ENCODE results near the gene HK1. TPM values are rescaled to one million over a fixed set of nuclear protein-coding genes. Genes with fewer than 3 reads are reported as not detected.

Gene HK1
- polyA plus RNA-seq, 3 donors from 2014 or later = 48.8 to 96.3 (median 72.2) TPM

DNA sequence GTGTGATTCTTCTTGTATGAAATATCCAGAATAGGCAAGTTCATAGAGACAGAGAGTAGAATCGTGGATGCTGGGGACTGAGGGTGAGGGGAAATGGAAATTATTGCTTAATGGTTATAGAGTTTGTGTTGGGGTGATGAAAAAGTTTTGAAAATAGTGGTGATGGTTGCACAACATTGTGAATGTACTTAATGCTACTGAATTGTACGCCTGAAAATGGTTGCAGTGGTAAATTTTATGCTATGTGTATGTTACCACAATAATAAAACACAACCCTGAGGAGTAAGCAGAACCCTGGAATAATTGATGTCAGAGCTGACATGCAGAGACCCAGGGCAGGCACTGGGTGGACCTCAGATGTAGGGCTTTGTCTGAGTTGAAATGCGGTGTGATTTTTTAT lies 80.9 kb downstream of the HK1 start:
- peak overlapping the region in 2 of 5 donors; percentile 14 to 62 for H3K4me3 Mint-ChIP-seq
- H3K27ac Mint-ChIP-seq = peak overlapping the region; percentile 7 to 79 (median 28)
- peaks cover 0 to 5% (median 2%) of the 10 kb centered on the region in 3 donors for H3K27me3 Mint-ChIP-seq (ENCODE audit: low read depth in 3 of 3)
- peaks cover 23 to 51% of the 10 kb centered on the region in 2 donors for H3K4me1 Mint-ChIP-seq
- no peaks in the 10 kb centered on the region for H3K9me3 Mint-ChIP-seq
- DNase-seq = no peak
- H3K36me3 Mint-ChIP-seq = peaks cover 0 to 11% (median 5%) of the 10 kb centered on the region in 3 donors

DNA sequence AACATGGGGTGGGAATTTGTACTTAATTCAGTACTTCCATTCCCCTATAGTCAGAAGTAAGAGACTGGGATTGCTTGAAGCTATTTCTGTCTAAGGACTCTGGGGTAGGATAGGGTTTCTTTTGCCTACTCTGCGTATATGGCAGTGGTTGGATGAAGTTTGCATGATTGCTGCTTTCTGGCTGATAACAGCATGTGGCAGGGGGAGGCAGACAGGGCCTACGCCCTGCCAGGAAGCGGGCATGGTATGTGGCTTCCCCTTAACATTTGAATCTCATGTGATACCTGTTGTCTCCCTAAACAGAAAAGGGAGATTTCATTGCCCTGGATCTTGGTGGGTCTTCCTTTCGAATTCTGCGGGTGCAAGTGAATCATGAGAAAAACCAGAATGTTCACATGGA lies 81.3 kb downstream of the HK1 start:
- Mint-ChIP-seq H3K4me3 (peak overlapping the region in 3 of 5 donors; percentile 14 to 62 (median 17)), H3K4me1 (peaks cover 23 to 51% of the 10 kb centered on the region in 2 donors), H3K36me3 (peaks cover 0 to 11% (median 5%) of the 10 kb centered on the region in 3 donors), H3K9me3 (no peaks in the 10 kb centered on the region), H3K27me3 (ENCODE audit: low read depth in 3 of 3) (peaks cover 0 to 4% (median 2%) of the 10 kb centered on the region in 3 donors), H3K27ac (peak overlapping the region in 5 of 6 donors; percentile 7 to 79 (median 33))
- no peak for DNase-seq

DNA sequence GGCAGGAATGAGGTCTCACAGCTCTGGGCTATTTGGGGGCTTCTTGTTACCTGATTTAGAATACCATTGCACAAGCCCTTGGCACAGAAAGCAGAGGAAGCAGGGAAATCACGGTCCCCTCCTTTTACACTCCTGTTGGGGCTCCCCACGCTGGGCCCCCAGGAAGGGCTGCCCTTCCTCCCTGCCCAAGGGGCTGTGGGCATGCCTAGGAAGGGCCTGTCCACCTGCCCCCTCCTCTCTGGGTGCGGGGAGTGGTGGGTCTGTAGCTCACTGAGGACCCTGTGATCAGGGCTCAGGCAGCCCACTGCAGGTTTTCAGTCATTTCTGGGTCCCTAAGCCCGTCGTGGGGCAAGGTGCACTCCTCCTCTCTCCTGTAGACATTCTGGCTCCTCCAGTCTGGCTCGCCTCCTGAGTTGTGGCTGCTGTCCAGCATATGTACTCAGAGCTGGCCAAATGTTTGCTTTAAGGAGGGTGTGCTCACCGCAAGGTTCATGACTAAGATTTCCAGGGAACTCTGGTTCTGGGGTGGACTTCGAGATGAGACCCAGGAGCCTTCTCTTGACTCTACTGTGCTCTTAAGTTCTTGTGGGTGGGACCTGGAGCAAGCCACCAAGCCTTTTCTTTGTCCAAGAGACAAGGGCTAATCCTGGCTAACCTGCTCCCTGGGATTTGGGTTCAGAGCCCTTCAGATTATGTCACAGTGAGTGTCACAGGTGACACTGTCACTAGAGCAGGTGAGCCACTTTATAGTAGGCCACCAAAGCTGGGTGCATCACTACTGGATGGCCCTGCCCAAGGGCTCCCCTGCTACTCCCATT lies 82.4 kb downstream of the HK1 start:
- peaks cover 23 to 57% of the 10 kb centered on the region in 2 donors for H3K4me1 Mint-ChIP-seq
- no peak overlapping the region for H3K4me3 Mint-ChIP-seq
- no peak for DNase-seq
- H3K27ac Mint-ChIP-seq = peak overlapping the region in 5 of 6 donors; percentile 24 to 79 (median 71)
- H3K9me3 Mint-ChIP-seq = no peaks in the 10 kb centered on the region
- H3K27me3 Mint-ChIP-seq (ENCODE audit: low read depth in 3 of 3) = peaks cover 0 to 3% (median 2%) of the 10 kb centered on the region in 3 donors
- H3K36me3 Mint-ChIP-seq = peaks cover 0 to 16% (median 5%) of the 10 kb centered on the region in 3 donors

DNA sequence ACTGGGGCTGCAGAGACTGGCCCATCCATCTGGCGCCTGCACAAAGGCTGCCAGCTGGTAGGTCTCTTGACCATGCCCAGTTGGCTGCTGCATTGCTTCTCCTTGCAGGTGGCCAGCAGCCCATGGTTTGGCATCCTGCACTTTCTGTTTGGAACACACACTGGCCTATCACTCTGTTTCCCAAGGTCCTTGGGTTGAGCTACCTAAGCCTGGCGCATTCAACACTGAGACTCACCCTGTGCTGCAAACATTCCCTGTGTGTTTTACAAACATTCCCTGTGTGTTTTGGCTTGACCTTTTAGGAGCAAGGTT lies 83.0 kb downstream of the HK1 start:
- peak overlapping the region in 4 of 6 donors; percentile 8 to 89 (median 38) for H3K27ac Mint-ChIP-seq
- H3K4me1 Mint-ChIP-seq = peaks cover 23 to 57% of the 10 kb centered on the region in 2 donors
- H3K9me3 Mint-ChIP-seq = no peaks in the 10 kb centered on the region
- no peak for DNase-seq
- H3K27me3 Mint-ChIP-seq (ENCODE audit: low read depth in 3 of 3) = peaks cover 0 to 3% (median 2%) of the 10 kb centered on the region in 3 donors
- H3K36me3 Mint-ChIP-seq = peaks cover 0 to 16% (median 5%) of the 10 kb centered on the region in 3 donors
- no peak overlapping the region for H3K4me3 Mint-ChIP-seq

DNA sequence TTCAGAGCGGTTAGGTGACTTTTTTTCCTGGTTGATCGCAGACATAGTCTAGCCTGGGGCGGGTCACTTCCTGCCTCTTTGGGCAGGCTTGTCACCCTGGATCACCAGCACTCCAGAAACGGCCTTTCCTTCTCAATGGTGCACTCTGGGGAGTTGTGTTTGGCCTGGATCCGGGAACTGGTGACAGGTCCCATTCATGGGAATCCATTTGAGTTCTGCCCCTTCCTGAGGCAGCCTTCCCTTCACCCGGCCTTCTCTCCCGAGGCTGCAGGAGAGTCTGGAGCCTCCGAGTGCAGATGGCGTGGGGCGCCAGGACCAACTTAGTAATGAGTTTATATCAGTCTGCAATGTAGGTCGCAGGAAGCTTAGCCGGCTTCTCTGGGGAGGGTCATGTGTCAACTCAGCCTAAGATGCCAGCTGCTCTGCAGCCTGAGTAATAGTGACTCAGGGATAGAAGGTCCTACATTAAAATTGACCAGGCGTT lies 84.2 kb downstream of the HK1 start:
- Mint-ChIP-seq H3K4me3 (no peak overlapping the region), H3K9me3 (no peaks in the 10 kb centered on the region), H3K27ac (no peak overlapping the region), H3K4me1 (peaks cover 23 to 57% of the 10 kb centered on the region in 2 donors), H3K27me3 (ENCODE audit: low read depth in 3 of 3) (peaks cover 0 to 2% (median 1%) of the 10 kb centered on the region in 3 donors), H3K36me3 (peaks cover 0 to 16% (median 5%) of the 10 kb centered on the region in 3 donors)
- DNase-seq = no peak

DNA sequence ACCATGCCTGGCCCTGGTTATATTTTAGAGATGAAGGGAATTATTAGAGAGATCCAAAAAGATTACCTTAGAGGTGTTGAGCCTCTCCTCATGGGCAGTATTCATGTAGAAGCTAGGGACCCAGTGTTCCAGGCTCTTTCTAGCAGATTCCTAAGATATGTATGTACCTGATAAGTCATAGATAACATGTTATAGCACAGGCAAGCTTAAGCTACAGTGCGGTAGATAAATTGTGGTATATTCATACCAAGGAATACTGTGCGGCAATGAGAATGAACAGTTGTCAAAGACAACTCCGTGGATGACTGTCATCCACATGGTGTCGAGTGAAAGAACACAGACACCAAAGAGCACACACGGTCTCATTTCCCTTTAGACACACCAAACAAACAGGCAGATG lies 85.4 kb downstream of the HK1 start:
- H3K36me3 Mint-ChIP-seq = peaks cover 0 to 16% (median 5%) of the 10 kb centered on the region in 3 donors
- no peaks in the 10 kb centered on the region for H3K9me3 Mint-ChIP-seq
- peaks cover 0 to 2% (median 1%) of the 10 kb centered on the region in 3 donors for H3K27me3 Mint-ChIP-seq (ENCODE audit: low read depth in 3 of 3)
- peak overlapping the region in 3 of 6 donors; percentile 1 to 55 (median 24) for H3K27ac Mint-ChIP-seq
- peaks cover 17 to 48% of the 10 kb centered on the region in 2 donors for H3K4me1 Mint-ChIP-seq
- no peak for DNase-seq
- H3K4me3 Mint-ChIP-seq = no peak overlapping the region

DNA sequence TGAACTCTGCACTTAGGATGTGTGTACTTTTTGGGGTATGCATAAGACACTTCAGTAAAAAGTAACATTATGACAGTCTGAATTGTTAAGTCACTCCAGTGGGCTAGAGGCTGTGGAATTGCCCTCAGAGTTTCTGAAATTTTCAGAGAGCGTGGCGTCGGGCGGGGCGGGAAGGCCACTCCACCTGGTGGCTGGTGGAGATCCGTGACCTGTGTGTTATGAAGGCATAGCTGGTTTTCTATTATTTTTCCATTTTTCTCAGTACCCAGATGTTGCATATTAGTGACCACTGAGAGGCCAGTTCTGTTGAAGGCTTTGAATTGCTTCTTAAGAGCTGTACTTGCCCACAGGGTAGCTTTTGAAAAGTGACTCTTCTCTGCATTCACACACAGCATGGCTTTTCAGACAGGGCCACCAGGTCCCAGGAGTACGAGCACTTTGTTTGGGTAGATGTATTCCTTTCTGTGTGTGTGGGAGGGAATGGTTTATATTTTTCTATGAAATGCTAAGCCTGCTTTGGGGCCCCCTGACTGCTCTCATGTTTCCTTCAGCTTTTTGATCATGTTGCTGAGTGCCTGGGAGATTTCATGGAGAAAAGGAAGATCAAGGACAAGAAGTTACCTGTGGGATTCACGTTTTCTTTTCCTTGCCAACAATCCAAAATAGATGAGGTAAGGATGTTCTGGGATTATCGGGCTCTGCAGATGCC lies 86.1 kb downstream of the HK1 start:
- DNase-seq = no peak
- no peak overlapping the region for H3K4me3 Mint-ChIP-seq
- peaks cover 5 to 21% (median 9%) of the 10 kb centered on the region in 3 donors for H3K36me3 Mint-ChIP-seq
- H3K27me3 Mint-ChIP-seq (ENCODE audit: low read depth in 3 of 3) = peaks cover 0 to 2% (median 1%) of the 10 kb centered on the region in 3 donors
- no peaks in the 10 kb centered on the region for H3K9me3 Mint-ChIP-seq
- H3K4me1 Mint-ChIP-seq = peaks cover 13 to 41% of the 10 kb centered on the region in 2 donors
- H3K27ac Mint-ChIP-seq = peak overlapping the region in 3 of 6 donors; percentile 1 to 52 (median 24)

DNA sequence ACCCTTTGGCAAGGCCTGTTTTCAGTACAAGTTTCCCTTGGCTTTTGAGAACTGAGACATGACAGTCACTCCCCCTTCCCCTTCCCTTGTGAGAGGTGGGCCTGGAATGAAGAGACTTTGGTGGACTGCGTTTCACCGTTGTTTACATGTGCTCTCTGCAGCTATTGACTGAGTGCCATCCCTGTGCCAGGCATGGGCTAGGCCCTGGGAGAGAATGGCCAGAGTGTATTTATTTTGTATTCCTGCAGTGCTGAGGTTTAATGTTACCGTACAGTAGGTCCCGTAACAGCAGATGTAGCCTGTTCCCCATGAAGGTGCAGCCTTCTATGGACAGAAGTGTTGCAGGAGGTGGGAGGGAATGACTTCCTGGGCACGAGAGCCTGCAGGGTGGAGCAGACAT lies 88.4 kb downstream of the HK1 start:
- Mint-ChIP-seq H3K36me3 (peaks cover 19 to 34% (median 19%) of the 10 kb centered on the region in 3 donors), H3K27me3 (ENCODE audit: low read depth in 3 of 3) (peaks cover 0 to 1% (median 0%) of the 10 kb centered on the region in 3 donors), H3K4me3 (no peak overlapping the region), H3K9me3 (no peaks in the 10 kb centered on the region), H3K27ac (peak overlapping the region in 1 of 6 donors; percentile 28), H3K4me1 (peaks cover 0 to 20% of the 10 kb centered on the region in 2 donors)
- DNase-seq = no peak

DNA sequence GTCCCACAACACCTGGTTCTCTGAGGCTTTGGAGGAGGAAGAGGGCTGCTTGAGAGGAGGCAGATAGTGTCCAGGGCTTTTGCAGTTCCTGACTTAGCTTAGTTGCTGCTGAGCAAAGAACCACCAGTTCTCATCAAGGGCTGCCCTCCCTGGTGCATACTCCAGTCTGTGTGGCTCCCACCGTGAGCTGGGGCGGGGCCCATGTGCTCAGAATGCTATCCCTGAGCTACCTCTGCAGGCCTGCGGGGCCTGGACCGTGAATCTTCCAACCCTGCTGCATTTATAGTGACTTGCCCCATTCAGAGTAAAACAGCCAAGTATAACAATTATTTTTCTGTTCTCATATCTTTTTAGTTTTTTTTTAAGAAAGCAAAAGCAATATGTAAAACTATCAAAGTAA lies 89.2 kb downstream of the HK1 start:
- Mint-ChIP-seq H3K27ac (peak overlapping the region in 1 of 6 donors; percentile 31), H3K4me3 (no peak overlapping the region), H3K4me1 (peaks cover 0 to 19% of the 10 kb centered on the region in 2 donors), H3K9me3 (no peaks in the 10 kb centered on the region), H3K27me3 (ENCODE audit: low read depth in 3 of 3) (peaks cover 0 to 1% (median 0%) of the 10 kb centered on the region in 3 donors), H3K36me3 (peaks cover 19 to 37% (median 19%) of the 10 kb centered on the region in 3 donors)
- DNase-seq = no peak

DNA sequence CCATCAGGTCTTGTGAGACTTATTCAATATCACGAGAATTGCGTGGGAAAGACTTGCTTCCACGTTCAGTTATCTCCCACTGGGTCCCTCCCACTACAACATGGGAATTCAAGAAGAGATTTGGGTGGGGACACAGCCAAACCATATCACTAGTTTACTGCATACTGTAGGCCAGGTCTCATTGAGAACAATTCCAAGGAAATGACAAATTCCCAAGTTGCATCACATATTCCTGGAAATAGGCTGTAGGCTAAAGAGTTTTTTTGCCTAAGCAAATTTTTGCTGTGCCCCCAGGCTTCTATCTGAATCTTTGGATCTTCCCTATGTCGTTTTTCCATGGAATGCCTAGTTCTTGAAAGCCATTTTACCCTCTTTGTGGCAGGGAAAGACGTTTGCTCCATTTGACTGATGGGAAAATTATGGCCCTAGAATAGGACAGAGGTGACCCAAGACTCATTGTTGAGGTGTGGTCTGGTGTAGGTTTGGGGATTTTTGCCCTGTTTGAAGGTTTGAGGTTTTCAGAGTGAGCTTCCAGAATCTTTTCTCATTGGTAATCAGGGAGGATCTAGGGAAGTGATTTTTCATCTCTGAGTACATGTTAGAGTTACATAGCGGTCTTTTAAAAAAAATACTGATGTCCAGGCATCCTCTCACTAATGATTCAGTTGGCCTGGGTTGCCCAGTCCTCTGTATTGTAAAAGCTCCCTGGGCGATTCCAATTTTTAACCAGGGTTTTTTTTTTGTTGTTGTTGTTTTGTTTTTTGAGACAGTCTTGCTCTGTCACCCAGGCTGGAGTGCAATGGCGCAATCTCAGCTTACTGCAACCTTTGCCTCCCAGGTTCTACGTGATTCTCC lies 94.1 kb downstream of the HK1 start:
- Mint-ChIP-seq H3K27ac (peak overlapping the region in 1 of 6 donors; percentile 3), H3K27me3 (ENCODE audit: low read depth in 3 of 3) (peaks cover 0 to 6% (median 0%) of the 10 kb centered on the region in 3 donors), H3K4me1 (peaks cover 0 to 2% of the 10 kb centered on the region in 2 donors), H3K36me3 (peaks cover 15 to 32% (median 19%) of the 10 kb centered on the region in 3 donors), H3K4me3 (no peak overlapping the region), H3K9me3 (no peaks in the 10 kb centered on the region)
- no peak for DNase-seq

DNA sequence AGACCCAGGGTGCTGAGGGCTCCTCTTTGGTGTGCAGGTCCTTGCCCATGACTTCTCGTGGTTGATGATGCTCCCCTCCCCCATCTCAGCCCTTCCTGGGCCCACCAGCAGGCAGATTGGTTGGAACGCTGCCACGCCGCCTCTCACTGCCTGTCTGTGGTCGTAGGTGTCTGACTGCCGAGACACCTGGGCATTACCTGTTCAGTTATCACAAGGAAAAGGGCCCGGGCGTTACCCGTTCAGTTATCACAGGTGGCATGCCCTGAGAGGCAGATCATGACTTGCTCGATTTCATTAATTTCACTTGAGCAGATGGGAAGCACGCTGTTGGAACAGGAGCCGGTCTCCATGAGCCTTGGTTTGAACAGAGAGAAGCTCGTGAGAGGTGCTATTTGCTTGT lies 95.9 kb downstream of the HK1 start:
- Mint-ChIP-seq H3K27me3 (ENCODE audit: low read depth in 3 of 3) (peaks cover 0 to 6% (median 2%) of the 10 kb centered on the region in 3 donors), H3K4me3 (no peak overlapping the region), H3K9me3 (no peaks in the 10 kb centered on the region), H3K36me3 (peaks cover 19 to 44% (median 23%) of the 10 kb centered on the region in 3 donors), H3K27ac (peak overlapping the region in 1 of 6 donors; percentile 12), H3K4me1 (peaks cover 0 to 2% of the 10 kb centered on the region in 2 donors)
- DNase-seq = no peak

DNA sequence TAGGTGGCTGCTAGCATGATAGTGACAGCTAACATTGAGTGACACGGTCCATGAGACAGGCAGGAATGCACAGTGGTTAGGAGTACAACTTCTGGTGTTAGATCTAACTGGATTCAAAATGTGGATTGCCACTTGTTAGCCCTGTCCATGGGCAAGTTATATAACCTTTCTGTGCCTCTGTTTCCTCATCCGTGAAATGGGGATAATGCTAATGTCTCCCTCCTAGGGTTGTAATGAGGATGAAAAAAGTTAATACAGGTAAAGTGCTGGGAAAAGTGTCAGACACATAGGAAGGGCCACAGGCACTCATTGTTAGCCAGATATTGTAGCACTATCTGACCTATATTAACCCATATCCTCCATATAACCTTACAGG lies 96.6 kb downstream of the HK1 start:
- H3K4me3 Mint-ChIP-seq = no peak overlapping the region
- no peak overlapping the region for H3K27ac Mint-ChIP-seq
- peaks cover 0 to 6% (median 2%) of the 10 kb centered on the region in 3 donors for H3K27me3 Mint-ChIP-seq (ENCODE audit: low read depth in 3 of 3)
- peaks cover 15 to 46% (median 23%) of the 10 kb centered on the region in 3 donors for H3K36me3 Mint-ChIP-seq
- DNase-seq = no peak
- H3K4me1 Mint-ChIP-seq = peaks cover 0 to 2% of the 10 kb centered on the region in 2 donors
- H3K9me3 Mint-ChIP-seq = no peaks in the 10 kb centered on the region
